Measurements from ENCODE around the gene FAM24B.

DNA sequence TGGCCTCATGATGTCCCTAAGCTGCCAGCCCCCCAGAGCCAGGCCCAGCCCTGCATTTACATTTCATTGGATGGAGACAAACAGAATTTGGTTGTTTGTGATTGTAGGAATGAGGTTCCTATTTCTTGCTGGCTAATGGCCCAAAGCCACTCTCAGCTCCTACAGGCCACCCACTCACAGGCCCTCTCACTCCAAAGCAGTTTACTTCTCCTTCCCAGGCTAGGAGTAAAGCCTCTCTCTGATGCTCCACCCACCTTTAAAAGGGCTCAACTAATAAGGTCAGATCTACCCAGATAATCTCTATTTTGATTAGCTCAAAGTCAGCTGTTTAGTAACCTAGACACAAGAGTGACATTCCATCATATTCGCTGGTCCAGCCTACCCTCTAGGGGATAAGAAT is 22.5 kb downstream of the FAM24B start:
- TF ChIP-seq ZFP30 (CRISPR knock-in tag; IDR thresholded peaks at IDR 0.05) (no peak), ARNTL (CRISPR knock-in tag; IDR thresholded peaks at IDR 0.05; ENCODE audit: borderline replicate concordance, low read depth) (no peak)

Measured in SK-N-SH treated with all-trans-retinoic acid at 6 μM for 48 hours (cell line).